Stomach smooth muscle (tissue), 2 donors: Measurements from ENCODE around the gene CDR2L.

ENCODE experiments used
- H3K27ac ChIP-seq: one replicate; pipeline ENCODE4 v1.7.0; 2013; ENCODE audit warnings: mild to moderate bottlenecking, low read length, inconsistent platforms
- H3K27me3 ChIP-seq, 2 donors: one replicate each; pipeline ENCODE4 v1.7.0; 2013; ENCODE audit warnings: low read length in 2 of 2; ENCODE audit not compliant: insufficient read depth in 2 of 2, control insufficient read depth in 1 of 2
- H3K36me3 ChIP-seq, 2 donors: one replicate each; pipeline ENCODE4 v1.7.0; 2013; ENCODE audit warnings: low read length in 2 of 2; ENCODE audit not compliant: control insufficient read depth in 2 of 2, insufficient read depth in 2 of 2
- H3K4me1 ChIP-seq: one replicate; pipeline ENCODE4 v1.7.0; 2013; ENCODE audit warnings: low read length; ENCODE audit not compliant: control insufficient read depth, insufficient read depth
- H3K4me3 ChIP-seq, 2 donors: one replicate each; pipeline ENCODE4 v1.7.0; 2013; ENCODE audit warnings: low read length in 2 of 2
- H3K9ac ChIP-seq, 2 donors: one replicate each; pipeline ENCODE4 v1.7.0; 2013; ENCODE audit warnings: low read length in 2 of 2, mild to moderate bottlenecking in 1 of 2
- H3K9me3 ChIP-seq, 2 donors: one replicate each; pipeline ENCODE4 v1.7.0; 2013; ENCODE audit warnings: low read length in 2 of 2; ENCODE audit not compliant: control insufficient read depth in 2 of 2
- donor health status: healthy.
- donor health status: Pancreatic carcinoma.

The CDR2L gene

GRCh38 chr17:74987418-74987908, at the start of gene CDR2L:
CDR2L (plus strand) TSS chr17:74987632; CDS start chr17:74988044, 412 bp downstream.
- H3K27ac ChIP-seq = peak within 1 kb of the TSS; percentile 99
- peaks cover 38% of the 10 kb centered on the region for H3K4me1 ChIP-seq
- H3K9me3 ChIP-seq = no peaks in the 10 kb centered on the region
- H3K27me3 ChIP-seq = no peaks in the 10 kb centered on the region
- peak within 1 kb of the TSS; percentile 94 to 97 for H3K9ac ChIP-seq
- peak within 1 kb of the TSS; percentile 89 to 95 for H3K4me3 ChIP-seq
- H3K36me3 ChIP-seq = no peaks in the 10 kb centered on the region

GRCh38 chr17:74938194-74938950, 49.1 kb upstream of the CDR2L start:
- Histone ChIP-seq H3K27me3 (peaks cover 45 to 48% of the 10 kb centered on the region in 2 donors), H3K9ac (no peak overlapping the region), H3K27ac (no peak overlapping the region), H3K4me1 (peaks cover 6% of the 10 kb centered on the region), H3K36me3 (no peaks in the 10 kb centered on the region), H3K4me3 (no peak overlapping the region), H3K9me3 (no peaks in the 10 kb centered on the region)

GRCh38 chr17:74939534-74939933, 47.9 kb upstream of the CDR2L start:
- Histone ChIP-seq H3K36me3 (no peaks in the 10 kb centered on the region), H3K27me3 (peaks cover 43 to 52% of the 10 kb centered on the region in 2 donors), H3K27ac (no peak overlapping the region), H3K9ac (no peak overlapping the region), H3K4me3 (no peak overlapping the region), H3K4me1 (peaks cover 6% of the 10 kb centered on the region), H3K9me3 (no peaks in the 10 kb centered on the region)

- Histone ChIP-seq H3K9ac (no peak overlapping the region), H3K4me3 (no peak overlapping the region), H3K36me3 (no peaks in the 10 kb centered on the region), H3K27me3 (peaks cover 36% of the 10 kb centered on the region in 2 donors), H3K27ac (no peak overlapping the region), H3K4me1 (no peaks in the 10 kb centered on the region), H3K9me3 (no peaks in the 10 kb centered on the region)
Observed at GRCh38 chr17:74941128-74941725, 46.2 kb upstream of the CDR2L start.

- Histone ChIP-seq H3K27ac (no peak overlapping the region), H3K4me3 (no peak overlapping the region), H3K27me3 (peaks cover 18 to 26% of the 10 kb centered on the region in 2 donors)
Observed at GRCh38 chr17:74943808-74944522, 43.5 kb upstream of the CDR2L start.

GRCh38 chr17:74945543-74945942, 41.9 kb upstream of the CDR2L start:
- Histone ChIP-seq H3K9ac (no peak overlapping the region), H3K4me3 (no peak overlapping the region), H3K9me3 (no peaks in the 10 kb centered on the region), H3K27ac (no peak overlapping the region), H3K27me3 (peaks cover 15 to 29% of the 10 kb centered on the region in 2 donors), H3K4me1 (no peaks in the 10 kb centered on the region), H3K36me3 (no peaks in the 10 kb centered on the region)

More at GRCh38 chr17:74943808-74944522, 43.5 kb upstream of the CDR2L start:
- Histone ChIP-seq H3K4me1 (no peaks in the 10 kb centered on the region), H3K36me3 (no peaks in the 10 kb centered on the region), H3K9ac (no peak overlapping the region), H3K9me3 (no peaks in the 10 kb centered on the region)

- Histone ChIP-seq H3K4me3 (no peak overlapping the region), H3K27ac (no peak overlapping the region), H3K9me3 (no peaks in the 10 kb centered on the region), H3K27me3 (peaks cover 13 to 22% of the 10 kb centered on the region in 2 donors), H3K36me3 (no peaks in the 10 kb centered on the region), H3K4me1 (no peaks in the 10 kb centered on the region), H3K9ac (no peak overlapping the region)
Observed at GRCh38 chr17:74946641-74947040, 40.8 kb upstream of the CDR2L start.

- Histone ChIP-seq H3K9ac (no peak overlapping the region), H3K27me3 (peaks cover 9 to 22% of the 10 kb centered on the region in 2 donors), H3K27ac (no peak overlapping the region), H3K4me1 (no peaks in the 10 kb centered on the region), H3K36me3 (no peaks in the 10 kb centered on the region), H3K9me3 (no peaks in the 10 kb centered on the region), H3K4me3 (no peak overlapping the region)
Observed at GRCh38 chr17:74947041-74947754, 40.2 kb upstream of the CDR2L start.

GRCh38 chr17:74949455-74950115, 37.8 kb upstream of the CDR2L start:
- Histone ChIP-seq H3K27me3 (peaks cover 5 to 10% of the 10 kb centered on the region in 2 donors), H3K4me1 (no peaks in the 10 kb centered on the region), H3K4me3 (no peak overlapping the region), H3K36me3 (no peaks in the 10 kb centered on the region), H3K9ac (no peak overlapping the region), H3K9me3 (no peaks in the 10 kb centered on the region), H3K27ac (no peak overlapping the region)

GRCh38 chr17:74950207-74950606, 37.2 kb upstream of the CDR2L start:
- Histone ChIP-seq H3K9me3 (no peaks in the 10 kb centered on the region), H3K4me1 (no peaks in the 10 kb centered on the region), H3K27ac (no peak overlapping the region), H3K27me3 (peaks cover 5 to 10% of the 10 kb centered on the region in 2 donors), H3K36me3 (no peaks in the 10 kb centered on the region), H3K9ac (no peak overlapping the region), H3K4me3 (no peak overlapping the region)
